GM18951 (cell line): ENCODE data around the gene ARHGEF11.
"Not testable (repeated sequence)": the region's sequence is repeated elsewhere in the genome, so short reads cannot be mapped to it uniquely, and the experiment has no call there.

Source experiments
- POLR2A ChIP-seq: IDR thresholded peaks from 4 replicates; pipeline ENCODE4 v1.6.1; 2011; ENCODE audit warnings: mild to moderate bottlenecking; ENCODE audit not compliant: insufficient read length, insufficient read depth; ENCODE audit errors: extremely low read depth
- in situ Hi-C: fragments of 300-500 bp; cut with MboI; formaldehyde crosslinking; loops from one replicate; pipeline ENCODE4 v1.12.0; 2022; ENCODE audit warnings: low sequenced_read_pairs, mixed read lengths, inconsistent platforms; ENCODE audit not compliant: unreplicated experiment

Gene ARHGEF11

GRCh38 chr1:157077394-157077793 is 31.9 kb upstream of the ARHGEF11 start:
- no peak for TF ChIP-seq POLR2A
- in situ Hi-C loops: no loop called here

GRCh38 chr1:157073944-157074685 is 28.6 kb upstream of the ARHGEF11 start:
- in situ Hi-C loops: no loop called here
- no peak for TF ChIP-seq POLR2A

- in situ Hi-C loops: no loop called here
- TF ChIP-seq POLR2A: no peak
Observed at GRCh38 chr1:157069601-157070000, 24.1 kb upstream of the ARHGEF11 start.

GRCh38 chr1:157059241-157059640 is 13.7 kb upstream of the ARHGEF11 start:
- in situ Hi-C loops: not testable (repeated sequence)

GRCh38 chr1:157056269-157056668 is 10.7 kb upstream of the ARHGEF11 start:
- in situ Hi-C loops: no loop called here

GRCh38 chr1:157055729-157056128 is 10.2 kb upstream of the ARHGEF11 start:
- in situ Hi-C loops: not testable (repeated sequence)

More at GRCh38 chr1:157056269-157056668, 10.7 kb upstream of the ARHGEF11 start:
- no peak for TF ChIP-seq POLR2A

GRCh38 chr1:157050836-157051235 is 5.3 kb upstream of the ARHGEF11 start:
- no peak for TF ChIP-seq POLR2A
- in situ Hi-C loops: no loop called here

- TF ChIP-seq POLR2A: no peak
- in situ Hi-C loops: no loop called here
Observed at GRCh38 chr1:157047062-157047410, 1.5 kb upstream of the ARHGEF11 start.

- no peak for TF ChIP-seq POLR2A
- in situ Hi-C loops: no loop called here
Observed at GRCh38 chr1:157044326-157044725, 1.2 kb downstream of the ARHGEF11 start.

- TF ChIP-seq POLR2A: no peak
- in situ Hi-C loops: no loop called here
Observed at GRCh38 chr1:157043685-157044084, 1.9 kb downstream of the ARHGEF11 start.

- TF ChIP-seq POLR2A: no peak
- in situ Hi-C loops: no loop called here
Observed at GRCh38 chr1:157042846-157043245, 2.7 kb downstream of the ARHGEF11 start.

GRCh38 chr1:157040802-157041201 is 4.7 kb downstream of the ARHGEF11 start:
- in situ Hi-C loops: no loop called here
- no peak for TF ChIP-seq POLR2A

GRCh38 chr1:157035121-157035520 is 10.4 kb downstream of the ARHGEF11 start:
- in situ Hi-C loops: no loop called here
- no peak for TF ChIP-seq POLR2A

- TF ChIP-seq POLR2A: no peak
- in situ Hi-C loops: no loop called here
Observed at GRCh38 chr1:157034137-157034800, 11.3 kb downstream of the ARHGEF11 start.
